Measurements from ENCODE around the gene OR10A3. TPM values are rescaled to one million over a fixed set of nuclear protein-coding genes. Genes with fewer than 3 reads are reported as not detected.
A peak's percentile ranks its signal among the peaks of the same experiment; 100 is the strongest.

Gene OR10A3
- total and polyA plus RNA-seq, 2 of the 8 experiments (the other 6 are each of a cell fraction or from before 2014, with no cell fraction given), result not detected

- TF ChIP-seq RFX5 (IDR thresholded peaks at IDR 0.05; ENCODE audit: borderline replicate concordance, low read depth, low read length) (no peak), RAD21 (IDR thresholded peaks at IDR 0.05 in 1 of 2, conservative IDR thresholded peaks at IDR 0.05 in 1 of 2; ENCODE audit: low read depth in 2 of 2, low read length in 2 of 2) (peak; percentile 75 to 84)
These were observed 48.7 kb downstream of the OR10A3 start (continued) for GRCh38 chr11:7892840-7893254.

Measured in H1 (cell line).